HepG2 (cell line): Measurements from ENCODE around the gene MTX1. TPM values are rescaled to one million over a fixed set of nuclear protein-coding genes. Genes with fewer than 3 reads are reported as not detected.

Source experiments
- BCL3 ChIP-seq: sonication (generic); formaldehyde crosslinking; IDR thresholded peaks from 2 replicates; pipeline ENCODE4 v1.5.1; 2020; ENCODE audit warnings: mild to moderate bottlenecking, missing genetic modification reagents, moderate library complexity
- FOSL2 ChIP-seq: sonication (generic); formaldehyde crosslinking; IDR thresholded peaks from 2 replicates; pipeline ENCODE4 v1.4.0; 2020; ENCODE audit warnings: missing genetic modification reagents
- GPBP1L1 ChIP-seq: sonication (generic); formaldehyde crosslinking; IDR thresholded peaks from 2 replicates; pipeline ENCODE4 v1.5.0; 2020; ENCODE audit warnings: mild to moderate bottlenecking, missing genetic modification reagents
- MYPOP ChIP-seq: sonication (generic); formaldehyde crosslinking; IDR thresholded peaks from 2 replicates; pipeline ENCODE4 v1.8.1; 2023; ENCODE audit warnings: mild to moderate bottlenecking, moderate library complexity, missing genetic modification reagents
- NR3C1 ChIP-seq: sonication (generic); formaldehyde crosslinking; IDR thresholded peaks from 2 replicates; pipeline ENCODE4 v1.4.0; 2020; ENCODE audit warnings: missing genetic modification reagents
- SCMH1 ChIP-seq: sonication (generic); formaldehyde crosslinking; IDR thresholded peaks from 2 replicates; pipeline ENCODE4 v1.9.0; 2021; ENCODE audit warnings: missing genetic modification reagents, mild to moderate bottlenecking, borderline replicate concordance
- SIX1 ChIP-seq: sonication (generic); formaldehyde crosslinking; IDR thresholded peaks from 2 replicates; pipeline ENCODE4 v1.4.0; 2020; ENCODE audit warnings: missing genetic modification reagents, borderline replicate concordance
- THAP7 ChIP-seq: sonication (generic); formaldehyde crosslinking; IDR thresholded peaks from 2 replicates; pipeline ENCODE4 v1.8.1; 2023; ENCODE audit warnings: mild to moderate bottlenecking, missing genetic modification reagents
- ZBTB40 ChIP-seq, 2 experiments: fragments of 450-650 bp in 1 of 2; sonication (generic) in 1 of 2; formaldehyde crosslinking in 1 of 2; IDR thresholded peaks; 2 replicates each; pipeline versions ENCODE4 v1.6.1 to v1.8.0; 2016 to 2022; ENCODE audit warnings: antibody characterized with exemption in 1 of 2, mild to moderate bottlenecking in 1 of 2, missing genetic modification reagents in 1 of 2
- ZFAT ChIP-seq: sonication (generic); formaldehyde crosslinking; conservative IDR thresholded peaks from 2 replicates; pipeline ENCODE4 v1.8.1; 2023; ENCODE audit warnings: missing genetic modification reagents, inconsistent platforms
- ZMAT5 ChIP-seq: sonication (generic); formaldehyde crosslinking; IDR thresholded peaks from 2 replicates; pipeline ENCODE4 v1.5.0; 2020; ENCODE audit warnings: mild to moderate bottlenecking, low read depth, missing genetic modification reagents, borderline replicate concordance
- ZNF576 ChIP-seq: sonication (generic); formaldehyde crosslinking; IDR thresholded peaks from 2 replicates; pipeline ENCODE4 v1.4.0; 2020; ENCODE audit warnings: mild to moderate bottlenecking, missing genetic modification reagents
- polyA plus RNA-seq, 8 experiments: library from polyadenylated mRNA; depleted of rRNA in 3 of 8; stranded (reverse) in 7 of 8; unstranded in 1 of 8; fragments of >200 nt; fragmentation: Illumina TruSeq in 4 of 8; extraction: Trizol in 4 of 8; gene quantifications; 2 replicates each; pipeline versions ENCODE4 v1.2.1 to v1.2.3, GENCODE V29; 2011 to 2016; ENCODE audit warnings: low read depth in 4 of 8, missing spikeins in 1 of 8, mixed read lengths in 1 of 8; ENCODE audit not compliant: insufficient read depth in 1 of 8
- total RNA-seq, 5 experiments: library from RNA; depleted of rRNA; stranded (reverse); fragments of >200 nt; fragmentation: Illumina TruSeq; extraction: Trizol; gene quantifications; 2 replicates each; pipeline ENCODE4 v1.2.3, GENCODE V29; 2016; ENCODE audit warnings: low read depth in 1 of 5

MTX1 gene
- total and polyA plus RNA-seq, 2 of the 13 experiments (the other 11 are each of a cell fraction or from before 2014, with no cell fraction given) = 64.5 to 72.6 TPM

- TF ChIP-seq ZMAT5 (CRISPR knock-in tag) (no peak), BCL3 (CRISPR knock-in tag) (0 out of 2 replicates have a peak, but pooled peaks have one; percentile 34), ZBTB40 (IDR thresholded peaks at IDR 0.05) (no peak), ZBTB40 (CRISPR knock-in tag; IDR thresholded peaks at IDR 0.05) (peak; percentile 36), SCMH1 (CRISPR knock-in tag) (no peak), FOSL2 (CRISPR knock-in tag) (no peak), ZNF576 (CRISPR knock-in tag) (0 out of 2 replicates have a peak, but pooled peaks have one; percentile 38), SIX1 (no peak), NR3C1 (no peak), GPBP1L1 (CRISPR knock-in tag) (no peak), ZFAT (CRISPR knock-in tag) (no peak), MYPOP (CRISPR knock-in tag) (no peak), THAP7 (CRISPR knock-in tag) (no peak)
These were observed at the start of gene MTX1 (continued) for GRCh38 chr1:155208541-155209311.
